Stimulated activated CD4-positive, alpha-beta T cell treated with anti-CD3 and anti-CD28 coated beads, Interleukin-1b, Interleukin-23, amount 100 ng/mL, for 24 hours (primary cell): ENCODE results near the gene JPH4.

Experiments
- DNase-seq, 4 experiments: peaks; one replicate each; pipeline ENCODE4 v3.0.0-alpha.2; 2020; ENCODE audit warnings: low read depth in 4 of 4, low spot score in 1 of 4

JPH4 gene

GRCh38 chr14:23564876-23565275, 13.7 kb downstream of the JPH4 start:
- DNase-seq = no peak

GRCh38 chr14:23564181-23564812, 14.3 kb downstream of the JPH4 start:
- DNase-seq = no peak

GRCh38 chr14:23563473-23564180, 15.0 kb downstream of the JPH4 start:
- DNase-seq = no peak

GRCh38 chr14:23562822-23563472, 15.6 kb downstream of the JPH4 start:
- DNase-seq = peak in 2 of 4 experiments; percentile 30 to 41

GRCh38 chr14:23561873-23562821, 16.4 kb downstream of the JPH4 start:
- DNase-seq = no peak

GRCh38 chr14:23561259-23561658, 17.3 kb downstream of the JPH4 start:
- no peak for DNase-seq

GRCh38 chr14:23559926-23560520, 18.6 kb downstream of the JPH4 start:
- DNase-seq = no peak

- peak; percentile 52 to 62 (median 58) for DNase-seq
These were observed 19.3 kb downstream of the JPH4 start for GRCh38 chr14:23559010-23559925.

- DNase-seq = no peak
These were observed 20.1 kb downstream of the JPH4 start for GRCh38 chr14:23558346-23559009.

- no peak for DNase-seq
These were observed 20.6 kb downstream of the JPH4 start for GRCh38 chr14:23557946-23558345.

GRCh38 chr14:23557521-23557920, 21.1 kb downstream of the JPH4 start:
- DNase-seq = no peak

- no peak for DNase-seq
These were observed 21.7 kb downstream of the JPH4 start for GRCh38 chr14:23556700-23557440.

GRCh38 chr14:23555882-23556699, 22.5 kb downstream of the JPH4 start, which contains the start of gene THTPA:
TSS of gene THTPA (plus strand) at chr14:23556271. CDS start at chr14:23556758, 487 bp downstream.
- DNase-seq = peak; percentile 76 to 91 (median 88)

GRCh38 chr14:23555533-23555881, 23.1 kb downstream of the JPH4 start:
- DNase-seq = no peak

- DNase-seq = peak; percentile 63 to 79 (median 72)
These were observed 27.1 kb downstream of the JPH4 start, which contains the start of gene ZFHX2 for GRCh38 chr14:23551266-23552028. TSS of gene ZFHX2 (minus strand) at chr14:23551765. CDS start at chr14:23535325, 16,440 bp downstream.

- no peak for DNase-seq
These were observed 27.8 kb downstream of the JPH4 start for GRCh38 chr14:23550812-23551265.
